GM18526 (cell line): ENCODE results near the gene FTH1.

Source experiments
- POLR2A ChIP-seq: IDR thresholded peaks from 3 replicates; pipeline ENCODE4 v1.6.1; 2011; ENCODE audit not compliant: insufficient read length; ENCODE audit errors: extremely low read depth

Gene FTH1

DNA sequence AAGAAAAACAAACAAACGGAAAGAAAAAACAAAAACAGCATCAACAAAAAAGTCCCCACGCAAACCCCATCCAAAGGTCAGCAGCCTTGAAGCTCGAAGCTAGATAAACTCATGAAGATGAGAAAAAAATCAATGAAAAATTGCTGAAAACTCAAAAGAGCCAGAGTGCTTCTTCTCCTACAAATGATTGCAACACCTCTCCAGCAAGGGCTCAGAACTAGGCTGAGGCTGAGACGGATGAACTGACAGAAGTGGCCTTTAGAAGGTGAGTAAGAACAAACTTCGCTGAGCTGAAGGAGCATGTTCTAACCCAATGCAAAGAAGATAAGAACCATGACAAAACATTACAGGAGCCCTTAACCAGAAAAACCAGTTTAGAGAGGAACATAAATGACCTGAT lies 18.4 kb upstream of the FTH1 start:
- no peak for TF ChIP-seq POLR2A

DNA sequence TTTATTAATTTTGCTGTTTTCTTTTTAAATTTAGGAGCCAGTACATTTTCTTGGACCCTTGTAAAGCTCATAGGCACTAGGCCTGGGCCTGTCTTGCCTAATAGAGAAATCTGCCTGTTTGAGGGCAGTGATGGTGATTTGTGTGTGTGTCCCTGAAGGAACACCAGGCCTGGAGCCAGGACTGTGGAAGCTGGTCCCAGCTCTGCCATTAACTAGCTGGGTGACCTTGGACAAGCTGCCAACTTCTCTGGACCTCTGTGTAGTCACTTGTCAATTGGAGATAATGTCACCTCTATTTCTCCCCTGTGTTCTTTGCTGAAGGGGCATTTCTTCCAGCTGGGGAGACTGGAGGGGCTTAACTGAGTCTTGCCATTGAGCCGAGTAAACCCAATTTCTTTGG lies 16.0 kb upstream of the FTH1 start:
- TF ChIP-seq POLR2A, result no peak

DNA sequence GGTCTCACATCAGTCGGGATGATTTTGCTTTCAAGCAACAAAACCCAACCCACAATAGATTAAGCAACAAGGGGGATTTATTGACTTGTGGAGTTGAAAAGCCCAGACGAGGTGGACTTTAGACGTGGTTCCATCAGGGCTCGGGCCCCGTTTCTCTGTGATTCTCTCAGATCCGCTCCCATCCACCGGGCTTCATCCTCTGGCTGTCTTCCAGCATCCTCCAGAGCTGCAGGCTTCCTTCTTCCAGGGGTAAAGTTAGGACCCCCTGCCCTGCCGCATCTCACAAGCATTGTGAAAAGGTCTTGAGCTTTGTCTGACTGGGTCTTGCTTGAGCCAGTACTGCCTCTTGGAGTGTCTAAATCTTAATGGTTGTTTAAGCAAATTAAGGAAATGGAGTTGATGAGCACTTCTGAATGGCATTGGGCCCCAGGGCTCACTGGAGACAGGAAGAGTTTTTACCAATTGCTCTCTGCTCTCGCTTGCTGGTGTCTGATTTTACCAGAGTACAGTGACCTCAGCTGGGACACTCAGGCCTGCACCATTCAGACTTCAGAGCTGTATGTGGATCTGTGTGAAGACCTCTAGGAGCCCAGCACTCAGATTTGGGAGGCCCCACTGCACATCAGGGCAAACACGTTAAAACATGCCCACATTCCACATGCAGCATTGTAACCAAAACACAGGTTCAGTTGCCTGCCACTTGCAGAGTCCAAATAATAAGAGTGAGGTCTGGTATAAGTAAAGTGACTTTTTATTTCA lies 13.5 kb upstream of the FTH1 start:
- TF ChIP-seq POLR2A, result no peak

DNA sequence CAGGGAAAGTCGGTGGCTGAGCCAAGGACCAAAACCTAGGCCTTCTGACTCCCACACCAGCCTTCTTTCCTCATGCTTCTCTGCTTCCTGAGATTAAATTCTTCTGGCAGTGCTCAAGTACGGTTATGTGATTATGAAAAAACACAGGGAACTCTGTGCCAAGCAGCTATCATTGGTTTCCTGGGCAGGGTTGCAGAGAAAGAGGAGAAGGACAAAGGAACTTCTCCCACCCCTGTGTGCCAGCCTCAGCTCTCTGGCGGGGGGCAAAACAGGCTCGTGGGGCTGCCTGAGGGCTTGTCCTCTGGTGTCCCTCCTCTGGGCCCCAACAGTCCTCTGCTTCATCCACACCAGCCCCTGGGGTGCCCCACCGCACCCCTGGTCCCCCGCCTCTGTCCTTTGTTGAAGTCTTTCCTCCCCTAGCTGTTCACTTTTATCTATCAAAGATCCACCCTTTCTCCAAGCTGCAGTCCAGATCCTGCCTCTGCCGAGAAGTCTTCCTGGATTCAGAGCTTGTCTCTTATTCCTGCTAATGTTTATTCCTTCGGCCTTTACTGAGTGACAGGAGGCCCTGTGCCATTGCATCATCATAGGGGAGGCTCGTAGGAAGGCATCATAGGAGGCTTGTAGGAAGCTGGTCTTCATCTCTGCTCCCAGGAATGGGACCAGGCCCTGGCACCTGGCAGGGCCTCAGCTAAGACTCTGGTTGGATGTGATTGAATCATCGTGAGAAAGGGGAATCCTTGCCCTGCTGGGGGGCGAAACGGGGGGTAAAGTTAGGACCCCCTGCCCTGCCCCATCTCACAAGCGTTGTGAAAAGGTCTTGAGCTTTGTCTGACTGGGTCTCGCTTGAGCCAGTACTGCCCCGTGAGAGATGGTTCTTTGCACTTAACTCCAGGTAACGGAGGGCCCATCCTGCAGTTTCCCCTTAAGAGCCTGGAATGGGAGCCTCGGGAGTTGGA lies 11.5 kb upstream of the FTH1 start:
- TF ChIP-seq POLR2A, result no peak

DNA sequence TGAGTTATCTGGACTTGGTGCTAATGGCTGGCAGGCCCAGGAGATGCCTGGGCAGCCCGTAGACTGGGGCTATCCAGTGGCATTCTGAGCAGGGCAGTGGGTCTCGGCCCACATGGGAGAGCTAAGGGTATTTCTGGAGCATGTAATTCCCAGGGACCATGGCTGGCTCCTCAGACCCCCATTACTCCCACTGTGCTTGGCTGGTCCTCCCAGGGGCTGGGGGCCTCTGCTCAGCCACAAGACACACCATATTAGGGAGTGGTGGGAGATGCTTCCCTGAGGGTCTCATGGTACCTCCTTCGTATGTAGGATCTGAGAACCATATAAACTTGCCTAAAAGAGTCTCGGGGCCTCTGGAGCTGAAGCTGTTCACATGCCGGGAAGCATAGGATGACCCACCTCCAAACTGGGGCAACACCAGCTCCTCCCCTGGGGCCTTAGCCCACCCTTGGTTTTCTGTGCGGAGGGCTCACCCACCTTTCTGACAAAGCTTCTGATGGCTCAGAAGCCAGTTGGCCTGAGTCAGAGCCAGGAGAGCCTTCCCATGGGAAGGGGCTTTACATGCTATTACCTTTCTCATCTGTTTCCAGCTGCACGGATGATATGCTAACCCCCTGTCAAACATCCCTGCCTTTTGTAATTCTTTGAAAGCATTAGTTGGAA lies 9.5 kb upstream of the FTH1 start:
- no peak for TF ChIP-seq POLR2A

DNA sequence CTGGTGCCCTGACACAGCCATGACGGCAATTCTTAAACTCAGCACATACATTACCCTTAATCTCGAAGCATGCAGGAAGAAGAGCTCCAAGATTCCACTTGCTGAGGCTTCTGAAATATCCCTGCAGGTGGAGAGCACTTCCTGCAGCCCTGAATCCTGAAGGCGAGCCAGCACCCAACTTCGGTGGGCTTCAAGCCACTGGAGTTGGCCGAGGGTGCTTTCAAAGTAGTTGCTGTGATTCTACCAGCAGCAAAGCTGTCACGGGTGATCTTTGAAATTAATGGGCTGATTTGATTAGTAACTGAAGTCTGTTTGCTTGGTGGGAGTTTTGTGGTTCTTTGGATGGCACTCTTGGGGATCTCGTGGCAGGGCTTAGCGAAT lies 9.0 kb upstream of the FTH1 start:
- TF ChIP-seq POLR2A, result no peak

DNA sequence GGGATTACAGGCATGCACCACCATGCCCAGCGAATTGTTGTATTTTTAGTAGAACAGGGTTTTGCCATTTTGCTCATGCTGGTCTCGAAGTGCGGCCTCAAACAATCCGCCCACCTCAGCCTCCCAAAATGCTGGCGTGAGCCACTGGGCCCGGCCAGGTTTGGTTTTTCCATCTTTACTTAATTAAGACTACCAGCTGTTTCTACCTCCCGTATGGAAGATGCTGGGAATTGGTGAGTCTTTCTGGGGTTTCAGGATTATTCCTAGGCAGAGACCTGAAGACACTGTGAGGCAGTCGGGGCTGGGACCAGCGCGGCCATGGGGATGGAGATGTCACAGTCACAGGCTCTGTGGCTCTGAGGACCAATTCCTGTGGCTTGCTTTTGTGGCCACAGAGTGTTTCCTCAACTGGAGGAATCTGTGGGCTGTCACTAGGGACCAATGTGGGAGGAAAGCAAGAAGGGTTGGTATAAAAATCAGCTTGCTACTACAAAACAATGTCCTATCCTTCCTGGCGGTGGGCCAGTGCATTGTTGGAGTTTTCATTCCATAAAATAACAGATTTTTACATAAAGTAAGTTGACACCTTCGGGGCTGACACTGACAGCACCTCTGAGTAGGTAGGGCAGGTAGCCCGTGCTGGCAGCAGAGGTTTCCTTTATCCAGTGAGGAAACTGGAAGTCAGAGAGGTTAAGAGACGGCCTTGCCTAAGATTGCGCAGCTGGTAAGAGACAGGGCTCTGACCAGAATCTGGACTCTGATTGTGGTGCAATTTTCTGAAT lies 8.4 kb upstream of the FTH1 start:
- TF ChIP-seq POLR2A, result no peak

DNA sequence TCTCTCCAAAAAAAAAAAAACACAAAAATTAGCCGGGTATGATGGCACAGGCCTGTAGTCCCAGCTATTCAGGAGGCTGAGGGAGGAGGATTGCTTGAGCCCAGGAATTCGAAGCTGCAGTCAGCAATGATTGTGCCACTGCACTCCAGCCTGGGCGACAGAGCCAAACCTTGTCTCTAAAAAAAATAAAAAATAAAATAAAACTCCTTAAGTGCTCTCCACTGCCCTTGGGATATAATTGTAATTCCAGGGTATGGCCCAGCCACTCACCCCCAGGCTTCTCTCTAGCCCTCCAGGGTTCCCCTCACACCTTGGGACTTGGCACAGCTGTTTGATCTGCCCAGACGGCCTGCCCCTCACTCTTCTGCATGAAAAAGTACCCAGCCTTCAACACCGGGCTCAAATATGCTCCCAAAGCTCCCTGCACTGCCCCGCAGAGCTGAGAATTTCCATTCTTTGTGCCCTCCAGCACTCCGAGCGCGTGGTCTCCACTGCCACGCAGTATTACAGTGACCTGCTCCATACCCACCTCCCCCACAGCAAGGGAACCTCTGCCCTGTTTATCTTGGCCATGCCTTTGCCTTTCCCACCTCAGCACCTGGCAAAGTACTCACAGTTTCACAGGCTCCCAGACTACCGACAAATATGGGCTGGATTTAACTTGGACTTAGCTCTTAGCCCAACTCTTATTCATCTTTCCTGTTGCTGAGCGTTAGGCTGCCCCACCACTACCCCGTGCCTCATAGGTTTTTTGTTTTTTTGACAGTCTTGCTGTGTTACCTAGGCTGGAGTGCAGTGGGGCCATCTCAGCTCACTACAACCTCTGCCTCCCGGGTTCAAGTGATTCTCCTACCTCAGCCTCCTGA lies 7.6 kb upstream of the FTH1 start:
- no peak for TF ChIP-seq POLR2A

DNA sequence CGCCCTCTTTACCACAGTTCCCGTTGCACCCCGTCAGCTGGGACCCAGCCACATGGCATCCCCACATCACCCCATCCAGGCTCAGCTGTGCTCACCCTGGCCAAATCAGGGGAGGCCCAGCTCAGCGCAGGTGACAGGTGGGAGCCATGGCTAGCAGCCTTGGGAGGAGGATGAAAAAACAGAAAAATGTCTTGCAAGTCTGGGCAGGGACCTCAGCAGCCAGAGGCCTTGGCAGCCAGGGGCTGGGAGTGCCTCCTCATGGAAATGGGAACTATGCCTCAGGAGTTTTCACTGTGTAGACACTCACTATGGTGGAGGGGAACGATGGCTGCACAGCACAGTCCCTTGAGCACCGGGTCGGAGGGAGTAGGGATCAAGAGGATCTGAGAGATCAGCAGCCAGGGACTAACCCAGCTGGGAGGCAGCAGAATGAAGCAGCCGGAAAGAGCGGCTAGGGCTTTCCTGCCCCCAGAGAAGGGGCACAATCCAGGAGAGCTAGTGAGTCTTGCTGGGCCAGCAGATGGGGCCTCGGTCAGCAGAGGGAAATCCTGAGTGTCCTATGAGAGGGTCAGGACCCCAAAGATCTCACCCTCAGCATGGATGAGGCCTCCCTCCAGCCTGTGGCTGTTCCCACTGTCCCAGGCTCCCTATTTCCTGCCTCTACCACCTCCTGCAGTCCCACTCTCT lies 6.2 kb upstream of the FTH1 start:
- no peak for TF ChIP-seq POLR2A

DNA sequence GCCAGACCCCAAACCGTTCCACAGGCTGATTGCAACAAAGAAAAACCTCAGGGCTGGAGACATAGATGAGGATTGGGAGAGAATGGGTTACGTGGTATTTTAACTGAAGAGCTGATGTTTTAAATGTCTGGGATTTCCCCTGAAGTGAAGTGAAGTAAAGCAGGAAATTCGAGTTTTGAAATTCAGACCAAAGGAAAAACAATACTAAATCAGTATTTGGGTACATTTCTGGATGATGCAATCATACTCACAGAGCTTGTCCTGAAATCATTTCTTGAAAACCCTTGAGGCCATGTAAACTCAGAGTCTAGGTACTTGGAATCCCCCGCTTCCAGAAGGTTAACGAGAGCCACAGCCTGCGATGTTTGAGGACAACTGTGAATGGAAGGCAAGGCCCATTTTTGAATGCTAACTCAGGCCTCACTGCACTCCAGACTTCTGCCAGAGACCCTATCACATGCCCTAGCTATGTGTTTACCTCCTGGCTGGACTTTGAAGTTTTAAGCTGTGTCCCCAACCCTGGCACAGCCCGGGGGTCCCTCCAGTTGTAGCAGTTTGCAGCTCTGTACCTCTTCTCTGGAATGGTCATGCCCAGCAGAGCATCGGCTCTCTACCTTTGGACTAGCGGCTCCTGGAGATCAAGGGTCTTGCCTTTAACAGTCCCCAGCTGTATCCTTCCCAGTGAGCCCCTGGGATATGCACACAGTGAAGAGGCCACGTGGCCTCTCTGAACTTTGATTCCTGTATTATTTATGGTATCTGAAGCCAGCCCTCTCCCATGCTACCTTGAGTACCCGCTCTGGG lies 5.4 kb upstream of the FTH1 start:
- TF ChIP-seq POLR2A, result no peak

DNA sequence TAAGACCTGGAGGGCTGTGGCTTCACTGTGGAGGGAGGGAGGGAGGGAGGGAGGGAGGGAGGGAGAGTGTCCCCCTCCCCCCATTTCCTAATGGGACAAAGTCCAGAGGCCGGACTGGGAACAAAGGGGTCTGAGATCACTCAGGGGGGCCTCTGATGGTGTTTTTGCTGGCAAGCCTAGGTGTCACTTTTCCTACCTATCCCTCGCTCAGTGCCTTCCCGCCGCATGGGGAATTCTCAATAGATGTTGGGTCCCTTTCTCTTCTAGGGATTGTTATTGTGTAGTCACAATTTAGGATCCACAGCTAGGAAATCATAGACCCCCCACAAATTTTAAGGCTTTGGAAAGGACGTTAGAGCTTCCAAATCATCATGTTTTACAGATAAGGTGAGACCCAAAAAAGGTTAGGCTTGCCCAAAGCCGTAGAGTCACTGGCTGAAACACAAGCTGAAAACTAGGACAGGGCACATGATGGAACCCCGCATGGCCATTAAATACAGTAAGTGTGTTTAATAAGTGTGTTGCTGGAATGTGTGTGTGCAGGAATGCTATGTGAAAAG lies 4.8 kb upstream of the FTH1 start:
- TF ChIP-seq POLR2A, result no peak
